GM18499 (cell line): Measurements from ENCODE around the gene FSIP1.

ENCODE experiments used
- ATAC-seq: cut with Tn5 transposase; IDR thresholded peaks from one replicate; pipeline ENCODE4 v1.9.1; 2021; ENCODE audit warnings: moderate number of reproducible peaks; ENCODE audit not compliant: insufficient read depth, unreplicated experiment

Gene FSIP1

DNA sequence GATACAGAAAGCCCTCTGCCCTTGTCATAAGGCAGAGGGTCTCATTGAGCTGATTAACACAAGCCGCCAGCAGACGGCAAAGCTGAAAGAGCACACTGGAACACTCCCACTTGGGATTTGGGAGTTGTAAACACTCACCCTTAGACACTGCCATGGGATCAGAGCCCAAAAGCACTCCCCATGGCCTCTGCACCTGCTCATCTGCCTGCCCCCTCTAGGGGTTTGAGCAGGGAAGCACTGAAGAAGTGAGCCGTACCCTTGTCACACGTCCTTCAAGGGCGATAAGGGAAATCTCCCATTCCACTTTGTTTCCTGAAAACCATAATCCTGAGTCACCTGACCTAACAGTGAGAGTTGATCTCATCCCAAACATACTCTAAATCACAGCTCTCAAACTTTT is 14.7 kb downstream of the FSIP1 start:
- ATAC-seq: no peak

- no peak for ATAC-seq
These were observed 21.6 kb downstream of the FSIP1 start for GRCh38 chr15:39761006-39761405.

GRCh38 chr15:39756806-39757522 is 25.7 kb downstream of the FSIP1 start:
- no peak for ATAC-seq

- ATAC-seq: no peak
These were observed 29.6 kb downstream of the FSIP1 start for GRCh38 chr15:39752991-39753390.

DNA sequence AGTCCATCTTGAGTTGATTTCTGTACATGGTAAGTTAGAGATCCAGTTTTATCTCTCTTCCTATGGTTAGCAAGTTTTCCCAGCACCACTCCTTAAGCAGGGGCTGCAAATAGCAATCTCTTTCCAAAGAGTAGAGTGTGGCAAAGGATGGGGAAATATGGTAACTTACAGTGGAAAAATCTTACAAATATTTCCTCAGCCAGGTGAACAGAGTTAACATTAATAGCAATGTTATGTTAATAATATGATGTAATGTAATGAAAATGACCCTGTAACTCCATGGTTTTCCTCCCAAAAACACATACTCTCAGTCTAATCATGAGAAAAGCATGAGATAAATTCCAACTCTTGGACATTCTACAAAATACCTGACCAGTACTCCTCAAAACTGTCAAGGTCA is 30.4 kb downstream of the FSIP1 start:
- ATAC-seq: no peak

- no peak for ATAC-seq
These were observed 34.4 kb downstream of the FSIP1 start for GRCh38 chr15:39748276-39748675.

DNA sequence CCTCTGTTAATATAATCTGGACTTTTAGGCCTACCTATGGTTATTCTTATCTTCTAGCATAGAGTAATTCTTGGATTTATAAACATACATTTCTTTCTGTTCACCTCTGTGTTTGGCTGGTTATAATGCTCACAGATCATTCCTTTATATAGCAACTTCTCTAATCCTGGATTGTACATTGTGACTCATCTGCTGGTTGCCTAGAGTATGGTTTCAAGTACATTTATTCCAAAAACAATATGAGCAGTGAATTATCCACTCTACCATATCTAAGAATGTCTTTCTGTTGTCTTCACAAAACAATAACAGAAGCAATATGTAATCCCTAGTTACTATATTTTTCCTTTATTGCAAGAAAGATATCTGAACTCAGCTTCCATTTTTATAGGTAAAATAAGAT is 35.3 kb downstream of the FSIP1 start:
- ATAC-seq: no peak

DNA sequence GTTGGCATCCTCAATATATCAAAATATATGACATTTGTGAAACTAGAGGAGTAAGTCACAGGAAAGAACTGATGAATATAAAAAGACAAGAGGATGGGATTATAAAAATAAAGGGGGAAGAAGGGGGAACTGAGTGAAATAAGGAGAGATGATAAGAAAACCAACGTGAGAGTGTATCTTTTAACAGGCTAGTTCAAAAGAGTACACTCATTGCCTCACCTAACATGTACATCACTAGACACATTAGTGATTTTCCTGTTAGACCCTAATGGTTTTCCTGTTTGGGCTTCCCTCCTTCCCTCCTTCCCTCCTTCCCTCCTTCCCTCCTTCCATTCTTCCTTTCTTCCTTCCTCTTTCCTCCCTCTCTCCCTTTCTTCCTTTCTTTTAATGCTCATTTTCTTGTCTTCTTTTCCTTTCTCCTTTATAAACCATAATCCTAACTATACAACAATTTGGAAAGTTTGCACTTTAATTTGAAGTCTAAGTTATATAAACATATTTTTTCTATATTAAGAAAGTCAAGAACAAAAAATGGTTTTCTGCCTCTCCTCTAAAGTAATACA is 35.8 kb downstream of the FSIP1 start:
- ATAC-seq: no peak

- ATAC-seq: no peak
These were observed 36.5 kb downstream of the FSIP1 start for GRCh38 chr15:39746176-39746575.

DNA sequence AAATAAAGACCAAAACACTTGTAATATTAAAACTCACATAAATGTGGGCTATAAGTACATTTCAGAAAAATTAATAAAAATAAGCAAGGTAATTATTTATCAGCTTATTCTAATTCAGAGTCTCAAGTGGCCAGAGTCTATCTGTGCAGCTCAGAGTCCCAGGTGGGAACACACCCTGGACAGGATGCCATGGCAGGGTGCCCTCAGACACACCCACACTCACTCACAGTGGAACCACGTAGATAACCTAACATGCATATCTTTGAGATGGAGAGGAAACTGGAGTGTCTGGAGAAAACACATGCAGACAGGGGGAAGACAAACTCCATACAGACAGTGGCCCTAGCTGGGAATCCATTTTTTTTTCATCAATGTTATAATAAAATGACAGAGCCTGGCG is 37.2 kb downstream of the FSIP1 start:
- ATAC-seq: no peak

GRCh38 chr15:39744334-39745103 is 38.1 kb downstream of the FSIP1 start:
- ATAC-seq: no peak

GRCh38 chr15:39743611-39744010 is 39.0 kb downstream of the FSIP1 start:
- no peak for ATAC-seq

DNA sequence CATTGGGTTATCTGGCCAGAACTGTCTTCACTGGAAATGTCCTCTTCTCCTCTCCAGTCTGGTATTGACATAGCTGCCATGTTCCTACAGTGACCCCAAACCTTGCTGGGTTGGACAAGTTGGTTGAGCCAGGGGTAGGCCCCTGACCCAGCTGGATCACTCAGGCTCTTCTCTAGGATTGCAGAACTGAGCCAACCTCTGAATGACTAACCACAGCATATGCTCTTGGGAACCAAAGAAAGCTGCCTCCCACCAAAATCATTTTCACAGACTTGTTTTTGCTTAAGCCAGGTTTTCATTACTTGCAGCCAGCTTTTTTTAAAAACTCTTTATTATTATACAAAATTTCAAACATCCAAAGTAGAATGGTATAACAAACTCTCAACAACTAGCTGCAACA is 41.4 kb downstream of the FSIP1 start:
- no peak for ATAC-seq

DNA sequence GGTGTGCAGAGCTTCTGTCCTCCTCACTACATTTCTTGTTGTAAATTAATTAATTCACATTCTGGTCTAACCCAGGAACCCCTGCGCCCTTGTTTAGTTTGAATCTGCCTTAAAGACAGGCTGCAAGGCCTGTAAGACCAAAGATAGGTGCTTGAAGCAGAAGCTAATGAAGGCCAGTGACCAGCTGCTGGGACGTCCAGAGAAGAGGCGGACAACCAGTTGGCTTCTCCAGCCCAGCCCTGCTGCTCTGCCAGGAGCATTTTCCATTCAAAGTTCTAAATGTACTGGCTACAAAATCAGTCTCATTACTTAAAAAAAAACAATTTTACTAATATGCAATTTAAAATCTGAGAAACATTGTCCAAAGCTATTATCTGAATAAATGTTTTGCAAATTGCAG is 43.6 kb downstream of the FSIP1 start:
- no peak for ATAC-seq

GRCh38 chr15:39737196-39737550 is 45.5 kb downstream of the FSIP1 start:
- ATAC-seq: no peak

- ATAC-seq: no peak
These were observed 46.0 kb downstream of the FSIP1 start for GRCh38 chr15:39736412-39737195.

- ATAC-seq: no peak
These were observed 47.4 kb downstream of the FSIP1 start for GRCh38 chr15:39735120-39735717.

GRCh38 chr15:39731266-39731665 is 51.4 kb downstream of the FSIP1 start:
- ATAC-seq: no peak

DNA sequence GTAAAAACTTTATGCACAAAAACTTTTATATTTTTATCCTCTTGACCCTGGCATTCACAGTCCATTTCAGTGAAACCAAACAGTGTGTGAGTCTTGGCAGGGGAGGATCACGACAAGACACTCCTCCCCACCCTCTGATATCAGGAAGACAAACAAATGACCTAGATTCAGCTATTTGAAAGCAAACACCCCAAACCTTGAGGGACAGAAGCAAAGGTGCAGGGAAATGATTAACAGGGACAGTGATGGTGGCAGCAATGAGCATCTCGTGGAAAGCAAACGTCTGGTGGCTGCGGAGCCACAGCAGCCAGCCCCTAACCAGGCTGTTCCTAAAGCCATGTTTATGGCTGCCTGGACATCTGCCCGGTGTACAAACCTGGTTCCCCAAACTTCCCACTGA is 52.1 kb downstream of the FSIP1 start:
- no peak for ATAC-seq

GRCh38 chr15:39729500-39729899 is 53.1 kb downstream of the FSIP1 start:
- no peak for ATAC-seq

GRCh38 chr15:39728845-39729244 is 53.8 kb downstream of the FSIP1 start:
- ATAC-seq: no peak
